Cardiac muscle cell (in vitro differentiated cells and primary cell): ENCODE data around the gene CCDC197. TPM values are rescaled to one million over a fixed set of nuclear protein-coding genes. Genes with fewer than 3 reads are reported as not detected.
A peak's percentile ranks its signal among the peaks of the same experiment; 100 is the strongest.

Source experiments
- DNase-seq, 2 donors: peaks; one replicate each; pipeline versions ENCODE4 v3.0.0 to v3.0.0-alpha.2; 2010 to 2017; ENCODE audit warnings: low read depth in 1 of 2, low spot score in 1 of 2
- H3K27ac ChIP-seq: fragments of 200-600 bp; sonication (generic); 2 replicates; pipeline ENCODE4 v1.5.1; 2016
- H3K27me3 ChIP-seq: fragments of 200-600 bp; sonication (generic); 2 replicates; pipeline ENCODE4 v1.6.0; 2016; ENCODE audit warnings: control low read depth
- H3K36me3 ChIP-seq: fragments of 200-600 bp; sonication (generic); 2 replicates; pipeline ENCODE4 v1.5.1; 2016; ENCODE audit warnings: control low read depth
- H3K4me1 ChIP-seq: fragments of 200-600 bp; sonication (generic); 2 replicates; pipeline ENCODE4 v1.8.1; 2017; ENCODE audit warnings: low read depth, mild to moderate bottlenecking, mixed run types
- H3K4me3 ChIP-seq: fragments of 200-600 bp; sonication (generic); 2 replicates; pipeline ENCODE4 v1.5.1; 2016; ENCODE audit warnings: mild to moderate bottlenecking
- H3K9me3 ChIP-seq: fragments of 200-600 bp; sonication (generic); 2 replicates; pipeline ENCODE4 v1.5.1; 2017; ENCODE audit warnings: low read depth, mild to moderate bottlenecking, control low read depth
- CTCF ChIP-seq: IDR thresholded peaks from 2 replicates; pipeline ENCODE4 v1.5.1; 2012; ENCODE audit warnings: low read depth, mild to moderate bottlenecking, low read length
- polyA plus RNA-seq: library from polyadenylated mRNA; unstranded; fragments of >200 nt; fragmentation: Nextera tagmentation; extraction: Ambion mirVana; gene quantifications from 2 replicates; pipeline ENCODE4 v1.2.1, GENCODE V29; 2016
- total RNA-seq: library from RNA; depleted of rRNA; stranded (reverse); fragments of >200 nt; gene quantifications from 2 replicates; pipeline ENCODE4 v1.2.3, GENCODE V29; 2016

CCDC197 gene
- total and polyA plus RNA-seq, 2 experiments from 2014 or later: not detected

- peak; percentile 8 for TF ChIP-seq CTCF
- H3K9me3 ChIP-seq: no peaks in the 10 kb centered on the region
- H3K36me3 ChIP-seq: peaks cover 35% of the 10 kb centered on the region
- H3K27me3 ChIP-seq: no peaks in the 10 kb centered on the region
- H3K27ac ChIP-seq: peak overlapping the region; percentile 95
- no peak overlapping the region for H3K4me3 ChIP-seq
- peaks cover 46% of the 10 kb centered on the region for H3K4me1 ChIP-seq
- peak in 1 of 2 donors; percentile 37 for DNase-seq
Measured at GRCh38 chr14:93953263-93953662, 43.8 kb upstream of the CCDC197 start.

GRCh38 chr14:93953739-93954515 lies 43.2 kb upstream of the CCDC197 start:
- peak overlapping the region; percentile 95 for H3K27ac ChIP-seq
- peaks cover 53% of the 10 kb centered on the region for H3K4me1 ChIP-seq
- H3K36me3 ChIP-seq: peaks cover 33% of the 10 kb centered on the region
- H3K9me3 ChIP-seq: no peaks in the 10 kb centered on the region
- no peaks in the 10 kb centered on the region for H3K27me3 ChIP-seq
- no peak overlapping the region for H3K4me3 ChIP-seq
- no peak for TF ChIP-seq CTCF
- DNase-seq: no peak

- no peak for TF ChIP-seq CTCF
- Histone ChIP-seq H3K27me3 (no peaks in the 10 kb centered on the region), H3K36me3 (peaks cover 29% of the 10 kb centered on the region), H3K4me3 (peak overlapping the region; percentile 30), H3K4me1 (peaks cover 58% of the 10 kb centered on the region), H3K9me3 (no peaks in the 10 kb centered on the region), H3K27ac (peak overlapping the region; percentile 95)
- DNase-seq: peak in 1 of 2 donors; percentile 25
Measured at GRCh38 chr14:93954516-93954830, 42.6 kb upstream of the CCDC197 start.

- H3K27ac ChIP-seq: peak overlapping the region; percentile 95
- peak overlapping the region; percentile 30 for H3K4me3 ChIP-seq
- H3K27me3 ChIP-seq: no peaks in the 10 kb centered on the region
- DNase-seq: peak in 1 of 2 donors; percentile 66
- H3K9me3 ChIP-seq: no peaks in the 10 kb centered on the region
- H3K36me3 ChIP-seq: peaks cover 22% of the 10 kb centered on the region
- no peak for TF ChIP-seq CTCF
- peaks cover 61% of the 10 kb centered on the region for H3K4me1 ChIP-seq
Measured at GRCh38 chr14:93954900-93955849, 41.9 kb upstream of the CCDC197 start.

- DNase-seq: no peak
- Histone ChIP-seq H3K36me3 (peaks cover 14% of the 10 kb centered on the region), H3K9me3 (no peaks in the 10 kb centered on the region), H3K4me3 (peak overlapping the region; percentile 30), H3K27ac (peak overlapping the region; percentile 95), H3K4me1 (peaks cover 61% of the 10 kb centered on the region), H3K27me3 (no peaks in the 10 kb centered on the region)
- no peak for TF ChIP-seq CTCF
Measured at GRCh38 chr14:93955850-93956481, 41.1 kb upstream of the CCDC197 start.
